GM12872 (cell line): Measurements from ENCODE around the gene BAG5.

Experiments
- TF ChIP-seq, protein P1 (sequence below): IDR thresholded peaks from 3 replicates; pipeline ENCODE4 v1.5.1; 2011; ENCODE audit warnings: low read depth, mild to moderate bottlenecking, low read length, moderate library complexity; ENCODE audit not compliant: insufficient read depth

BAG5 gene

DNA sequence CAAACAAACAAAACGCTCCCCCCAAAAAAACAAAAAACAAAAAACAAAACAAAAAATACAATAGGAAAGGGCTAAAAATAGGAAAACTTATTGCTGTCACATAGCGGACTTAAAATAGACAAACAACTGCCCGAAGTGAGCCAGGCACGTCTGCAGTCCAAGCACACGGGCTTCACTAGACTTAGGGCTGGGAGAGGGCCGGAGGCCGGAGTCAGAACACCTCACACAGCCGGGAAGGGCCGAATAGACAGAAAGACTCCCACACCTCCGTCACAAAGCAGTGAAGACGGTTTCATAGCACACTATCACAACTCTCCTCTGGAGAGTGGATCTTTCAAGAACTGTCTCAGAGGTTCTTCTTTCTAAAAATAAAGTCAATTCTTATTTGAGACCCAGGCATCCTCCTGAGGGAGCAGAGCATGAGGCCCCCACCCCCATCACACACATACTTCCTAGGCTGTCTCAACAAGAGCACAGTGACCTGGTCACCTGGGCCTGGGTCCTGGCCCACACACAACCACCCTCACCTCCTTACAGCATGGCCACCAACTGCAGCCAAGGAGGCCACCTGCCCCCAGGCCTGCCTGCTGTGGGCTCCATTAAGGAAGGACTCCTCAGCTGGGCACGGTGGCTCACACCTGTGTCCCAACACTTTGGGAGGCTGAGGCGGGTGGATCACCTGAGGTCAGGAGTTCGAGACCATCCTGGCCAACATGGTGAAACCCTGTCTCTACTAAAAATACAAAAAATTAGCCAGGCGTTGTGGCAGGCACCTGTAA, 6.7 kb downstream of the BAG5 start:
- TF ChIP-seq, protein P1, sequence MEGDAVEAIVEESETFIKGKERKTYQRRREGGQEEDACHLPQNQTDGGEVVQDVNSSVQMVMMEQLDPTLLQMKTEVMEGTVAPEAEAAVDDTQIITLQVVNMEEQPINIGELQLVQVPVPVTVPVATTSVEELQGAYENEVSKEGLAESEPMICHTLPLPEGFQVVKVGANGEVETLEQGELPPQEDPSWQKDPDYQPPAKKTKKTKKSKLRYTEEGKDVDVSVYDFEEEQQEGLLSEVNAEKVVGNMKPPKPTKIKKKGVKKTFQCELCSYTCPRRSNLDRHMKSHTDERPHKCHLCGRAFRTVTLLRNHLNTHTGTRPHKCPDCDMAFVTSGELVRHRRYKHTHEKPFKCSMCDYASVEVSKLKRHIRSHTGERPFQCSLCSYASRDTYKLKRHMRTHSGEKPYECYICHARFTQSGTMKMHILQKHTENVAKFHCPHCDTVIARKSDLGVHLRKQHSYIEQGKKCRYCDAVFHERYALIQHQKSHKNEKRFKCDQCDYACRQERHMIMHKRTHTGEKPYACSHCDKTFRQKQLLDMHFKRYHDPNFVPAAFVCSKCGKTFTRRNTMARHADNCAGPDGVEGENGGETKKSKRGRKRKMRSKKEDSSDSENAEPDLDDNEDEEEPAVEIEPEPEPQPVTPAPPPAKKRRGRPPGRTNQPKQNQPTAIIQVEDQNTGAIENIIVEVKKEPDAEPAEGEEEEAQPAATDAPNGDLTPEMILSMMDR, result no peak

DNA sequence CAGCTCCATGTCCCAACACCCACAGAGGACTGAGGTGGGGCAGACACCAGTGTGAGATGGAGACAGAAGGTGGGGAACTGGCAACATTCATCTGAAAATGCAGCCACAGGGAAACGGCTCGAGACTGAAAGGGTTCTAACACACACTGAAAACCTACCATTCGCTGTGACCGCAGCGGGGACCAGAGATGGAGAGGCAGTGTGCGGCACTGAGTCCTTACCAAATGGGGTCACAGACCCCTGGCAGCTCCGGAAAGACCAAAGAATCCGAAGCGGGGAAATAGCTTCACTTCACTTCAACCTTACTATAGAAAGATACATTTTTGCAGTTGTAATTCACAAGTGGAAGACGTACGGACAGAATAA, 9.6 kb downstream of the BAG5 start:
- TF ChIP-seq, protein P1, result no peak

DNA sequence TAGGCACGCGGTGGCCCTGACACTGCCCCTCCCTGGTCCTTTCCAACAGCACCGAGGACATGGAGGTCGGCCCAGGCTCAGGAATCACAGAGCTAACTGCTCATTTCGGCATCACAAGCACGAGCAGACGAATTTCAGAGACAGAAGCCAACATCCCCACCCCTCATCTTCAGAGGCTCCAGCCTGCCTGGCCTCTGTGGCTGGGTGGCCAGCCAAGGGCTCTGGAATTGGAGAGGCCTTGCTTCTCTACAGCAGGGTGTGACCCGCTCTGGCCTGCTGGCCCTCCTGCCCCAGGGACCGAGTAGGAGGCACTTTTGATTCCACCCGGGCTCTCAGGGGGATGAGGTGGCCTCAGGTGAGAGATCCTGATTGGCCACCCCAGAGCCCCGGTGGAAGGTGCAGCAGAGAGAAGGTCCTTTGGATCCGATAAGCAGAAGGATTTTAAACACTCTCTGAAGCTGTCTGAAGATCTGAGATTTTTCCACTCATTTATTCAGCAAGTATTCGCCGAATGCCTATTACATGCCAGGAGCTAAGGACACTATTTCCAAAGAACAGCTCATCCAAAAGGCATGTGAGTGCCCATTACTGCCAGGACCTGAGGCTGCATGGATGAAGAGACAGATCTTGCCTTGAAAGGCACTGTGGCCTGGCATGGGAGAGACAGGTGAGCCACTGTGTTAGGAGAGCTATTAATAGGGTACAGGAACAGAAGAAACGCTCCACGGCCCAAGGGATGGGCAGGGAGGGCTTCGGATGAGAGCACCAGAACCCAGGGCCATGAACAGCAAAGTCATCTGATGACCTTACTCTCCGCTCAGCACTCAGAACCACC, 10.2 kb downstream of the BAG5 start:
- TF ChIP-seq, protein P1, result no peak

DNA sequence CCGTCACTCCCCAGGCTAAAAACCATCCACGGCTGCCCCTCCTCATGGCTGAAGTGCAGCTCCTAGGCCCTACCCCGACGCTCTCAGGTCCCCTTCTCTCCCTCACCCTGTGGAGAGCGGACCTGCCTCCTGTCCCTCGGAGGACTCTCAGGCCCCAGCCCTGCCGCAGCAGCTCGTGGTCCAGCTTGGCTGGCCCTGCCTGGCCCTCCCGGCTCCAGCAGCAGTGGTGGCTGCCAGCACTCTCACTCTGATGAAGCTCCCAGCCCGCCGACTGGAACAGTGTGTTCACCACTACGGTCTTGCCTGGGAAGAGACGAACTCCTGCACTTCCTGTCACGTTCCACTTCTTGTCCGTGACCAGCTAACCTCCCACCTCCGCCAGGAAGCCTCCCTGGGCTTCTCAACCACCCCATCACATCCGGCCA, 11.1 kb downstream of the BAG5 start:
- TF ChIP-seq, protein P1, result no peak

DNA sequence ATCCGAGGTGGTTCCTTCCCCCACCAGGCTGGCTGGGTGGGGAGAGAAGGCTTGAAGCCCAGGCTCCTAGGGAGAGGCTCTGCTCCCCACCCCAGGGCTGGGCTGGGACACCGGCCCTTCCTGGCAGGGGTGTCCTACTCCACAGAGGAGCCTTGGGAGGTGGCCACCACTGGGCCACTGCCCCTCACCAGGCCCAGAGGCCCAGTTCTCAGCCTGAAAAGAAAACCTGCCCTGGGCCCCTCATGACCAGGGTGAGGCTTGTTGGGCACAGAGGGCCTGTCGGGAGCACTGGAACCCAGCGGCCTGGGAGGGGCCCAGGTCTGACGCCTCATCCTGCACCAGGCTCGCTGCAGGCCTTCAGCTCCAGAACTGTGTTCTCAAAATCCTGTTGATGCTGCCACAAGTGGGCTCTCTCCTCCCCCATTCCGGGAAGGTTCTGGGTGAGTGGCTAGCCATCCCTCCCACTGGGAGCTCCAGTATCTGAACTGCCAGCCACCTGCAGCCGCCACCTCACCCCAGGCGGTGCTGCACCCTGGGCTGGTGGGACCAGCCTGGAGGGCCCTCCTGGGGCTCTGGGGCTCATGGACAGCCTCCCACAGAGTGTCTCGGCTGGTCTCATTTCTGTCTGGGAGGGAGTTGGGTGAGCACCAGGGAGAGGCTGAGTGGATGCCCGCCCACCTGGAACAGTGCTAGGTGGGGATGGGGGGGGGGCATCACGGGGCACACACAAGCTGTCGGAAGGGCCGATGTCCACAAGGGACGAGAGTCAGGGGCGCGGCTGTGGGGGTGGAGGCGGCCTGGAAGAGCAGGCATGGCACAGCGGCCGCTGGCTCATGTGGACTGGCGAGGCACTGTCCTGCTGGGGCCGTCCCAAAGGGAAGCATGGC, 11.8 kb downstream of the BAG5 start:
- TF ChIP-seq, protein P1, result no peak

DNA sequence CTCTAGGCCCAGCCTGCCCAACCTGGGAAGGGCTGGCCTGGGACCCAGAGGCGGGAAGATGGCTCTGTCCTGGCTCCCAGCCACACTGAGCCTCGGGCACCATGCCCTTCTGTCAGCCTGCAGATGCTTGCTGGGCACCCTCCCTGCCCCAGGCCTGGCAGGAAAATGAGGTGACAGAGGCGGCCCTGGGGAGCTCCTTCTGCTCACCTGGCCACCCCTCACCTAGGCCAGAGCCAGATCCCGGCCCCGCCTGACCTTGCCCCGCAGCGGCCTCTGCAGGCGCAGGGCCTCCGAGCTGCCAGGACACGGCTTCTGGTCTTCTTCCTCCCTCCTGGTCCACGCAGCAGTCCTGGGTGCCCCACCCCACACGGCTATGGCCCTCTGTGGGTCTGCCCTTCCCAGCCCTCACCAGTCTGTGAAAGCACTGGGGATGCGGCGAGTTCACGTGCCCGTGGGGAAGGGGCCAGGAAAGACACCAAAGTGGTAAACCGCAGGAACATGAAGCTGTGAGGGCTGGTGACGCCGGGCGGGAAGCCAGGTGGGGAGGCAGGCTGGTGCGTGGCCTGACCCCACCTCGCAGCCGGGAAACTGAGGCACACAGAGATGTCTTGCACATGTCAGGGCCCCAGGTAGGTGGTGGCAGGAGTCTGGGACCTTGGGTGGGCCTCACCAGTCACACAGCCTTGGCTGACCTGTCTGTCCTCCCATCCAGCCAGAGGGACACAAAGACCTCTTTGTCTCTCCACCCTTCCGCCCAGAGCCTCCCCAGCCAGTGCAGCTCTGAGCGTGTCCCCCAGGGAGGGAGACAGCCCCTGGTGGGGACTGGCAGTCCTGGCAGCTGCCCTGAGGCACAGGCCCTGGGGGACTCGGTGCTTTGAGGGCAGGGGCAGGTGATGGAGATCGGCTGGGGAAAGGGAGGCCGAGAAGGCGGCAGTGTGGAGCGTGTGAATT, 12.8 kb downstream of the BAG5 start:
- TF ChIP-seq, protein P1, result no peak
